Stimulated activated CD4-positive, alpha-beta T cell treated with anti-CD3 and anti-CD28 coated beads, Interleukin-2, amount 100 ng/mL, for 48 hours (primary cell): ENCODE data around the gene UBXN7.
A peak's percentile ranks its signal among the peaks of the same experiment; 100 is the strongest.
"Not testable (repeated sequence)": the region's sequence is repeated elsewhere in the genome, so short reads cannot be mapped to it uniquely, and the experiment has no call there.

ENCODE experiments used
- DNase-seq, 2 donors: peaks; one replicate each; pipeline ENCODE4 v3.0.0-alpha.2; 2020

The UBXN7 gene

GRCh38 chr3:196432137-196432879 lies at the start of gene UBXN7:
Gene UBXN7 (minus strand): TSS chr3:196432427. CDS start chr3:196432399, 28 bp downstream.
- DNase-seq = peak; percentile 98 to 99

GRCh38 chr3:196477678-196478077 lies 45.5 kb upstream of the UBXN7 start:
- no peak for DNase-seq

- DNase-seq = no peak
Observed at GRCh38 chr3:196472286-196472685, 40.1 kb upstream of the UBXN7 start.

- DNase-seq = no peak
Observed at GRCh38 chr3:196471551-196471950, 39.3 kb upstream of the UBXN7 start.

- not testable (repeated sequence) for DNase-seq
Observed at GRCh38 chr3:196470182-196470581, 38.0 kb upstream of the UBXN7 start.

GRCh38 chr3:196463804-196464203 lies 31.6 kb upstream of the UBXN7 start:
- DNase-seq = no peak

GRCh38 chr3:196463478-196463756 lies 31.2 kb upstream of the UBXN7 start:
- no peak for DNase-seq

- not testable (repeated sequence) for DNase-seq
Observed at GRCh38 chr3:196462680-196463477, 30.7 kb upstream of the UBXN7 start.

GRCh38 chr3:196458063-196458462 lies 25.8 kb upstream of the UBXN7 start:
- no peak for DNase-seq

GRCh38 chr3:196457470-196457869 lies 25.2 kb upstream of the UBXN7 start:
- DNase-seq = not testable (repeated sequence)

GRCh38 chr3:196454935-196455334 lies 22.7 kb upstream of the UBXN7 start:
- DNase-seq = no peak

- not testable (repeated sequence) for DNase-seq
Observed at GRCh38 chr3:196445391-196445790, 13.2 kb upstream of the UBXN7 start.

- DNase-seq = no peak
Observed at GRCh38 chr3:196444500-196444894, 12.3 kb upstream of the UBXN7 start.

- DNase-seq = no peak
Observed at GRCh38 chr3:196440696-196441095, 8.5 kb upstream of the UBXN7 start.

GRCh38 chr3:196440041-196440537 lies 7.9 kb upstream of the UBXN7 start:
- DNase-seq = no peak

GRCh38 chr3:196431181-196432136 lies 768 bp downstream of the UBXN7 start:
- peak in 1 of 2 donors; percentile 10 for DNase-seq

- DNase-seq = no peak
Observed at GRCh38 chr3:196428041-196428440, 4.2 kb downstream of the UBXN7 start.

- not testable (repeated sequence) for DNase-seq
Observed at GRCh38 chr3:196424421-196424820, 7.8 kb downstream of the UBXN7 start.

- no peak for DNase-seq
Observed at GRCh38 chr3:196423044-196423781, 9.0 kb downstream of the UBXN7 start.

GRCh38 chr3:196421668-196422067 lies 10.6 kb downstream of the UBXN7 start:
- not testable (repeated sequence) for DNase-seq

- no peak for DNase-seq
Observed at GRCh38 chr3:196419386-196419785, 12.8 kb downstream of the UBXN7 start.

GRCh38 chr3:196418601-196419000 lies 13.6 kb downstream of the UBXN7 start:
- no peak for DNase-seq
